ENCODE measurements around the gene PARD3B. TPM values are rescaled to one million over a fixed set of nuclear protein-coding genes. Genes with fewer than 3 reads are reported as not detected.

The PARD3B gene
- total RNA-seq, 1 donor from 2014 or later, result 23.8 TPM

DNA sequence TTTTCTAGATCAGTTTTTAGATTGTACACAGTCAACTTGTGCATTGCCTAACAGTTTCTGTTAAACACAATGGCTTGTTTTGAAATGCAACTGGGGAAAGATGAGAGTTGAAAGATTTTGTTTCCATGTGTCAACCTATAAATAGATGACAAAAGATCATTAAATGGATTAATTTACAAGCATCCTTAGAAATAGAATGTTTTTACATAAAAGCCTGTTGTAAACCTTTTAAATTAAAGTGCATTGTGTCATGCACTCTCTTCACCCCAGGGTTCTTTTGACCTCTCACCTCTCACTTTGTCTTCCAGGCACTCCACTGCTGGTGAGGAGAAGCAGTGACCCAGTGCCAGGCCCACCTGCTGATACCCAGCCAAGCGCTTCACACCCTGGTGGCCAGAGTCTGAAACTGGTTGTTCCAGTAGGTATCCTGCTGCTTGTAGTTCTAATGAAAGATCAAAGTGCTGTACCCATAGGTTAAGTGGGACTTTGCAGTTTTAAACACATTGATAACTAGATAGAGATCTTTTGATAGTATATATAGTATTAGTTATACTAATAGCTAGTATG, 502.1 kb downstream of the PARD3B start:
- H3K4me3 ChIP-seq, result no peak overlapping the region
- no peaks in the 10 kb centered on the region for H3K4me1 ChIP-seq
- H3K36me3 ChIP-seq, result no peaks in the 10 kb centered on the region
- intact Hi-C loops (cut with DNase I), result no loop called here
- no peak for TF ChIP-seq CTCF (IDR thresholded peaks at IDR 0.05)
- ATAC-seq, result no peak
- H3K27ac ChIP-seq, result no peak overlapping the region
- H3K27me3 ChIP-seq (ENCODE audit: low read depth), result no peaks in the 10 kb centered on the region
- H3K9me3 ChIP-seq, result no peaks in the 10 kb centered on the region
- no peak for DNase-seq

GRCh38 chr2:205051417-205051816, 506.1 kb downstream of the PARD3B start:
- intact Hi-C loops (cut with DNase I), result no loop called here
- Histone ChIP-seq H3K27me3 (ENCODE audit: low read depth) (no peaks in the 10 kb centered on the region), H3K4me1 (no peaks in the 10 kb centered on the region), H3K36me3 (no peaks in the 10 kb centered on the region), H3K4me3 (no peak overlapping the region), H3K9me3 (no peaks in the 10 kb centered on the region), H3K27ac (no peak overlapping the region)
- TF ChIP-seq CTCF (IDR thresholded peaks at IDR 0.05), result no peak
- no peak for ATAC-seq
- no peak for DNase-seq

- TF ChIP-seq CTCF (IDR thresholded peaks at IDR 0.05), result no peak
- H3K9me3 ChIP-seq, result no peaks in the 10 kb centered on the region
- H3K27me3 ChIP-seq (ENCODE audit: low read depth), result no peaks in the 10 kb centered on the region
- H3K4me3 ChIP-seq, result no peak overlapping the region
- no peaks in the 10 kb centered on the region for H3K36me3 ChIP-seq
- no peak for ATAC-seq
- intact Hi-C loops (cut with DNase I), result no loop called here
- H3K27ac ChIP-seq, result no peak overlapping the region
- no peaks in the 10 kb centered on the region for H3K4me1 ChIP-seq
- no peak for DNase-seq
These were observed 507.5 kb downstream of the PARD3B start for GRCh38 chr2:205052781-205053180.

DNA sequence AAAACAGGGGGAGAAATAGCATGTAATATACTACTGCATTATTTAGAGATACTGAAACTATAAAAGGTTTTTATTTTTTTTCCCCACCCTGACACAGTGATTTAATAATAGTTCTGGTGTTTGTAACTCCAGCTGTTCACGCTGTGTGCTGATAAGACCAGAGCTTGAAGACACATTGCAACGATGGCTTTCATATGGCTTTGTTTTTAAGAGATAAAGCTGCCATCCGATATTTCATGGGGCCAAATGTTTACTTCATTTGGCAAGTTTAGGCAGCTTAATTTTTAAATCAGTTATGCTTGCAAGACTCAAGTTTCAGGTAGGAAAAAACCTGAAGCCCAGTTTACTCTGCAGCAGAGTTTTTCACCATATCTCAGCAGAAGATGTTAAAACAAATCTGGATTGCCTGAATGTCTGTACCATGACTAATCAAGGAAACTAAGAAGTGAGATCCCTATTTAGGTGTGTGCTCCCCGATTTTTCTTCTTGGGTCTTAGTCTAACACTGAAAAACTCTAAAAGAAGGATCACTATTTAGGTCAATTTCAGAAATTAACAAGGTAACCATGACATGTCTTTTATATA, 508.6 kb downstream of the PARD3B start:
- intact Hi-C loops (cut with DNase I), result no loop called here

DNA sequence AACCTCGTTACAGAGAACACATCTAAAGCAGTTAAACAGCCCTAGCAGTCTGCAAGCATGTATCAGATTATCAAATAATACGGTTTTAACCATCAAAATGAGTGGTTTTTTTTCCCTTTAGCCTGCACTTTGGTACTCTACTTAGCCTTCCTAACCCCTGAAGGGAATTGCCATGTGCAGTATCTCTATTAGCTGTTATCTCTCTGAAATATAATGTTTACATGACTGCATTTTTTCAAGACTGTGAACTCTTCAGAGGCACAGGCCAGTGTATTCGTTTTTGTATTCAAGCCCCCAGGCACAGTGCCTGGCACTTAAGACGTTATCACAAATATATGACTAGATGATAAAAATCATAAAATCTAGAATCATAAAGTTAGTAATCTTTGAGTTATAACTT, 509.5 kb downstream of the PARD3B start:
- DNase-seq, result no peak
- no peak overlapping the region for H3K4me3 ChIP-seq
- H3K36me3 ChIP-seq, result no peaks in the 10 kb centered on the region
- no peak overlapping the region for H3K27ac ChIP-seq
- intact Hi-C loops (cut with DNase I), result no loop called here
- ATAC-seq, result no peak
- no peak for TF ChIP-seq CTCF (IDR thresholded peaks at IDR 0.05)
- no peaks in the 10 kb centered on the region for H3K4me1 ChIP-seq
- no peaks in the 10 kb centered on the region for H3K27me3 ChIP-seq (ENCODE audit: low read depth)
- H3K9me3 ChIP-seq, result peaks cover 5% of the 10 kb centered on the region

More for the DNA sequence above, 508.6 kb downstream of the PARD3B start:
- H3K4me1 ChIP-seq, result no peaks in the 10 kb centered on the region
- H3K4me3 ChIP-seq, result no peak overlapping the region
- ATAC-seq, result no peak
- DNase-seq, result no peak
- no peak overlapping the region for H3K27ac ChIP-seq
- no peak for TF ChIP-seq CTCF (IDR thresholded peaks at IDR 0.05)
- H3K27me3 ChIP-seq (ENCODE audit: low read depth), result no peaks in the 10 kb centered on the region
- peaks cover 5% of the 10 kb centered on the region for H3K9me3 ChIP-seq
- H3K36me3 ChIP-seq, result no peaks in the 10 kb centered on the region

Data from lower lobe of right lung (tissue), 2 donors.